Kidney (tissue), 14 donors: ENCODE measurements around the gene NUMA1. TPM values are rescaled to one million over a fixed set of nuclear protein-coding genes. Genes with fewer than 3 reads are reported as not detected.

Experiments used
- DNase-seq, 5 donors: peaks; one replicate each; pipeline ENCODE4 v3.0.0-alpha.2; 2013 to 2020
- FAIRE-seq: peaks from 2 replicates; lab custom pipeline; 2012; peaks lifted over from hg19 to GRCh38; lab: Jason Lieb, UNC
- H3K27ac ChIP-seq, 2 donors: one replicate each; pipeline ENCODE4 v1.7.0; 2013; ENCODE audit warnings: low read depth in 2 of 2, low read length in 2 of 2, inconsistent platforms in 1 of 2
- H3K27me3 ChIP-seq: one replicate; pipeline ENCODE4 v1.7.1; 2013; ENCODE audit warnings: low read length, inconsistent platforms; ENCODE audit not compliant: control insufficient read depth, insufficient read depth
- H3K36me3 ChIP-seq, 3 donors: one replicate each; pipeline versions ENCODE4 v1.7.0 to v1.7.1; 2013; ENCODE audit warnings: low read length in 3 of 3, control low read depth in 1 of 3, inconsistent platforms in 1 of 3; ENCODE audit not compliant: insufficient read depth in 3 of 3, control insufficient read depth in 2 of 3
- H3K4me1 ChIP-seq, 3 donors: one replicate each; pipeline versions ENCODE4 v1.7.0 to v1.7.1; 2013; ENCODE audit warnings: low read length in 3 of 3, inconsistent platforms in 1 of 3, low read depth in 1 of 3; ENCODE audit not compliant: control insufficient read depth in 2 of 3, insufficient read depth in 2 of 3
- H3K4me3 ChIP-seq, 3 donors: one replicate each; pipeline versions ENCODE4 v1.7.0 to v1.8.1; 2013; ENCODE audit warnings: low read length in 3 of 3, control low read depth in 1 of 3, inconsistent platforms in 1 of 3
- H3K9ac ChIP-seq, 3 donors: one replicate each; pipeline versions ENCODE4 v1.7.0 to v1.7.1; 2013; ENCODE audit warnings: low read length in 3 of 3, control low read depth in 1 of 3, inconsistent platforms in 1 of 3
- H3K9me3 ChIP-seq, 3 donors: one replicate each; pipeline versions ENCODE4 v1.7.0 to v1.7.1; 2013; ENCODE audit warnings: low read length in 3 of 3, control low read depth in 1 of 3, inconsistent platforms in 1 of 3; ENCODE audit not compliant: control insufficient read depth in 2 of 3, insufficient read depth in 1 of 3
- CTCF ChIP-seq: IDR thresholded peaks from 3 replicates; pipeline ENCODE4 v1.5.1; 2012; ENCODE audit warnings: mild to moderate bottlenecking, moderate library complexity, borderline replicate concordance; ENCODE audit not compliant: insufficient read depth; ENCODE audit errors: extremely low read depth
- intact Hi-C: fragments of 100-400 bp; cut with DNase I; formaldehyde crosslinking; loops from one replicate; pipeline ENCODE4 v1.11.1; 2022
- polyA plus RNA-seq: library from polyadenylated mRNA; stranded (reverse); fragments of 350-450 nt; fragmentation: Illumina TruSeq; extraction: RNeasy Lipid Tissue Mini Kit (QIAGEN cat#74804); gene quantifications from one replicate; pipeline ENCODE4 v1.2.3, GENCODE V29; 2014; ENCODE audit warnings: low read depth, low replicate concordance; ENCODE audit not compliant: insufficient read depth
- total RNA-seq: library from RNA; stranded (reverse); fragmentation: NEBNext Ultra II Directional; extraction: Animal tissue kit (Norgen Biotek cat#: 25700); gene quantifications from one replicate; pipeline ENCODE4 v1.2.1, GENCODE V29; 2021
- donor health status: control.
- donor health status: control.
- donor health status: control.
- donor health status: control.
- donor health status: control.
- donor health status: DM: yes; HTN: yes; CAD: no.
- donor health status: Normal renal cell carcinoma (clear cell type).

NUMA1 gene
- total and polyA plus RNA-seq, 2 donors from 2014 or later = 85.3 to 198 TPM

GRCh38 chr11:72038491-72038890 lies 41.9 kb downstream of the NUMA1 start:
- DNase-seq = peak in 3 of 5 donors; percentile 5 to 75 (median 55)
- intact Hi-C loops = no loop called here
- H3K4me3 ChIP-seq = peak overlapping the region; percentile 64 to 94 (median 74)

GRCh38 chr11:72037554-72038311 lies 42.6 kb downstream of the NUMA1 start:
- Histone ChIP-seq H3K4me1 (peaks cover 13 to 55% (median 39%) of the 10 kb centered on the region in 3 donors), H3K4me3 (peak overlapping the region in 2 of 3 donors; percentile 64 to 74), H3K9ac (peak overlapping the region in 2 of 3 donors; percentile 68 to 82), H3K36me3 (peaks cover 4 to 16% (median 7%) of the 10 kb centered on the region in 3 donors), H3K27ac (peak overlapping the region; percentile 92 to 98), H3K9me3 (no peaks in the 10 kb centered on the region), H3K27me3 (no peaks in the 10 kb centered on the region)
- FAIRE-seq (no peak), DNase-seq (peak in 2 of 5 donors; percentile 31 to 66)
- intact Hi-C loops = no loop called here
- no peak for TF ChIP-seq CTCF

More at GRCh38 chr11:72038491-72038890, 41.9 kb downstream of the NUMA1 start:
- Histone ChIP-seq H3K36me3 (peaks cover 2 to 11% (median 3%) of the 10 kb centered on the region in 3 donors), H3K27me3 (no peaks in the 10 kb centered on the region), H3K9ac (peak overlapping the region; percentile 68 to 82 (median 82)), H3K27ac (peak overlapping the region; percentile 92 to 98), H3K4me1 (peaks cover 13 to 53% (median 43%) of the 10 kb centered on the region in 3 donors), H3K9me3 (no peaks in the 10 kb centered on the region)
- no peak for FAIRE-seq
- TF ChIP-seq CTCF = no peak

- Histone ChIP-seq H3K4me1 (peaks cover 4 to 46% (median 29%) of the 10 kb centered on the region in 3 donors), H3K36me3 (peaks cover 4 to 16% (median 7%) of the 10 kb centered on the region in 3 donors), H3K27me3 (no peaks in the 10 kb centered on the region), H3K27ac (no peak overlapping the region), H3K9ac (peak overlapping the region in 1 of 3 donors; percentile 7), H3K4me3 (no peak overlapping the region), H3K9me3 (no peaks in the 10 kb centered on the region)
- TF ChIP-seq CTCF = no peak
- intact Hi-C loops = no loop called here
- DNase-seq (no peak), FAIRE-seq (no peak)
These were observed 43.7 kb downstream of the NUMA1 start for GRCh38 chr11:72036687-72037086.
